Left lung (tissue), 10 donors: ENCODE measurements around the gene ZNF333. TPM values are rescaled to one million over a fixed set of nuclear protein-coding genes. Genes with fewer than 3 reads are reported as not detected.
A peak's percentile ranks its signal among the peaks of the same experiment; 100 is the strongest.

Experiments used
- ATAC-seq: fragments of 200-7000 bp; cut with Tn5 transposase; one replicate; pipeline ENCODE4 v1.9.1; 2020; ENCODE audit warnings: moderate library complexity
- DNase-seq, 4 donors: peaks; one replicate each; pipeline ENCODE4 v3.0.0-alpha.2; 2013 to 2020
- H3K27ac ChIP-seq, 2 donors: fragments of 200-600 bp; sonication (generic) in 1 of 2; one replicate each; pipeline versions ENCODE4 v1.5.0 to v1.8.0; 2020 to 2021
- H3K27me3 ChIP-seq, 2 donors: fragments of 200-600 bp; sonication (generic) in 1 of 2; one replicate each; pipeline versions ENCODE4 v1.5.0 to v1.8.0; 2020 to 2021
- H3K36me3 ChIP-seq, 2 donors: fragments of 200-600 bp; sonication (generic) in 1 of 2; one replicate each; pipeline versions ENCODE4 v1.5.0 to v1.8.0; 2020 to 2021
- H3K4me1 ChIP-seq, 2 donors: fragments of 200-600 bp; one replicate each; pipeline ENCODE4 v1.8.0; 2021
- H3K4me3 ChIP-seq, 2 donors: fragments of 200-600 bp; sonication (generic) in 1 of 2; one replicate each; pipeline versions ENCODE4 v1.5.0 to v1.8.0; 2020 to 2021; ENCODE audit warnings: mild to moderate bottlenecking in 1 of 2
- H3K9me3 ChIP-seq, 2 donors: fragments of 200-600 bp; sonication (generic) in 1 of 2; one replicate each; pipeline versions ENCODE4 v1.5.0 to v1.8.0; 2020 to 2021
- CTCF ChIP-seq, 2 donors: fragments of 200-600 bp; sonication (generic) in 1 of 2; IDR thresholded peaks; one replicate each; pipeline versions ENCODE4 v1.5.0 to v1.8.0; 2021; ENCODE audit warnings: antibody characterized with exemption in 2 of 2
- intact Hi-C, 2 donors: fragments of 100-400 bp; cut with DNase I; formaldehyde crosslinking; loops; one replicate each; pipeline versions ENCODE4 v1.11.2 to v1.14.2; 2022
- polyA plus RNA-seq, 6 donors: library from polyadenylated mRNA; unstranded; fragments of 120-200 nt; gene quantifications; one replicate each; pipeline ENCODE4 v1.2.1, GENCODE V29; 2013; ENCODE audit not compliant: insufficient read length in 6 of 6
- total RNA-seq, 2 donors: library from RNA; stranded (reverse); fragmentation: NEBNext Ultra II Directional; extraction: Animal tissue kit (Norgen Biotek cat#: 25700); gene quantifications; one replicate each; pipeline ENCODE4 v1.2.1, GENCODE V29; 2021
- donor health status: DM: no; HTN: yes; CAD: no.
- donor health status: DM: no; HTN: no; CAD: no.

Gene ZNF333
- total and polyA plus RNA-seq, 8 donors: 11.7 to 38.7 (median 35.6) TPM

DNA sequence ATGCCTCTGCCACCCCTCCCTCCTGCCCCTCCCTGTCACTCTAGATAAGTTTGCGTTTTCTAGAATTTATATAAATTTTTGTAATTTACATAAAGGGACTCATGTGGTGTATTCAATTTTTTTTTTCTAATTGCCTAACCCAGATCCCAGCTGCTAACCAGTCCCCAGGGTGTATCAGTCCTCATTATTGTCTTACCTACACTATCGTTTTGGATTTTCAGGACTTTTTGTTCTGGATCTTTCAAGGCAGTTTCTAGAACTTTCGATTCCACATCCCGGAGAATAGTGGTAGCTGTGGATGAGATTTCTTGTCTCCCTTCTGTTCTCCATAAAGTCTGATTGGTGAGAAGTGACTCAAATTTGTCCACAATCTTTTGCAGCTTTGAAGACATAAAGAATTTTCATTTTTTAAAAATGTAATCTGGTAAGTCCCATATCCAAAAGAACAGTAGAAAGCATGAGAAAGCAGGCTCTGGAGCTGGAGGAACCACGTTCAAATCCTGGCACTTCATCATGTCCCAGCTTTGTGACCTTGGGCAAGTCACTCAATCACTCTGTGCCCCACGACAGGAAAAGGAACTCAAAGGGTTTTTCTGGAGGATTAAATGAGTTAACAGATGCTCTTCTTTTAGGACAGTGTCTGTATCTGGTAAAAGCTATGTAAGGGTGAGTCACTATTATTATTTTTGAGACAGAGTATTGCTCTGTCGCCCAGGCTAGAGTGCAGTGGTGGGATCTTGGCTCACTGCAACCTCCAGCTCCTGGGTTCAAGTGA is 34.9 kb upstream of the ZNF333 start:
- H3K4me3 ChIP-seq: no peak overlapping the region
- ATAC-seq: no peak
- H3K9me3 ChIP-seq: no peaks in the 10 kb centered on the region
- peaks cover 0 to 17% of the 10 kb centered on the region in 2 donors for H3K27me3 ChIP-seq
- H3K27ac ChIP-seq: no peak overlapping the region
- no peak for TF ChIP-seq CTCF (IDR thresholded peaks at IDR 0.05)
- H3K36me3 ChIP-seq: no peaks in the 10 kb centered on the region
- no peaks in the 10 kb centered on the region for H3K4me1 ChIP-seq
- DNase-seq: no peak
- intact Hi-C loops: no loop called here

- Histone ChIP-seq H3K36me3 (no peaks in the 10 kb centered on the region), H3K4me3 (no peak overlapping the region), H3K27me3 (peaks cover 0 to 10% of the 10 kb centered on the region in 2 donors), H3K4me1 (no peaks in the 10 kb centered on the region), H3K9me3 (no peaks in the 10 kb centered on the region), H3K27ac (no peak overlapping the region)
- intact Hi-C loops: no loop called here
- no peak for ATAC-seq
- no peak for DNase-seq
- no peak for TF ChIP-seq CTCF (IDR thresholded peaks at IDR 0.05)
Observed at GRCh38 chr19:14655726-14656125, 34.1 kb upstream of the ZNF333 start.

DNA sequence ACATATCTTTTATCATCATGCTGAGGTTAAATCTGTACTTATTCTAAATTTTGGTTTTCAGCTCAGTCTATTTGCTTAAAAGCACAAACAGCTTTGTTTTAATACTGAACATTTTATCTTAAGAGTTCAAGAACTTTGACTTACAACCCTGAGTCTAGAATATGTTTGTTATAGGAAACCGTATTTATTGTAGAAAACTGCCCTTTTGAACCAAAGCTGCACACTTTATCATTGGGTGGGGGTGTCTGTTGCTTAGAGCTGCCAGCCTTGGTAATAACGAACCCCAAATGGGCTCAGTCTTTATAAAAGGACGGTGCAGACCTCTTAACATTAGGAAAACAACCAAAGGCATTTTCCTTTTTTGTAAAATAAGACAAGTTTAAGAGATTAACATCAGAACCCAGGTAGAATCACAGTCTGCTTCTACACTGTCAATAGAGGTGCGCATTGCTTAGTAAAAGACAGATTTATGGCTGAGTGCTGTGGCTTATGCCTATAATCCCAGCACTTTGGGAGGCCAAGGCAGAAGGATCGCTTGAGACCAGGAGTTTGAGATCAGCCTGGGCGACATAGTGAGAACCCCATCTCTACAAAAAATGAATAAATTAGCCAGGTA is 29.9 kb upstream of the ZNF333 start:
- H3K4me1 ChIP-seq: peaks cover 0 to 14% of the 10 kb centered on the region in 2 donors
- ATAC-seq (no peak), DNase-seq (no peak)
- H3K9me3 ChIP-seq: no peaks in the 10 kb centered on the region
- no peak overlapping the region for H3K27ac ChIP-seq
- no peak overlapping the region for H3K4me3 ChIP-seq
- intact Hi-C loops: no loop called here
- no peak for TF ChIP-seq CTCF (IDR thresholded peaks at IDR 0.05)
- no peaks in the 10 kb centered on the region for H3K36me3 ChIP-seq
- peaks cover 0 to 11% of the 10 kb centered on the region in 2 donors for H3K27me3 ChIP-seq

GRCh38 chr19:14661372-14661924 is 28.4 kb upstream of the ZNF333 start:
- intact Hi-C loops: no loop called here
- Histone ChIP-seq H3K4me1 (peaks cover 0 to 14% of the 10 kb centered on the region in 2 donors), H3K27ac (peak overlapping the region in 1 of 2 donors; percentile 48), H3K4me3 (no peak overlapping the region), H3K27me3 (peaks cover 0 to 11% of the 10 kb centered on the region in 2 donors), H3K9me3 (no peaks in the 10 kb centered on the region), H3K36me3 (no peaks in the 10 kb centered on the region)
- ATAC-seq (peak; percentile 63), DNase-seq (peak in 1 of 4 donors; percentile 35)
- no peak for TF ChIP-seq CTCF (IDR thresholded peaks at IDR 0.05)

DNA sequence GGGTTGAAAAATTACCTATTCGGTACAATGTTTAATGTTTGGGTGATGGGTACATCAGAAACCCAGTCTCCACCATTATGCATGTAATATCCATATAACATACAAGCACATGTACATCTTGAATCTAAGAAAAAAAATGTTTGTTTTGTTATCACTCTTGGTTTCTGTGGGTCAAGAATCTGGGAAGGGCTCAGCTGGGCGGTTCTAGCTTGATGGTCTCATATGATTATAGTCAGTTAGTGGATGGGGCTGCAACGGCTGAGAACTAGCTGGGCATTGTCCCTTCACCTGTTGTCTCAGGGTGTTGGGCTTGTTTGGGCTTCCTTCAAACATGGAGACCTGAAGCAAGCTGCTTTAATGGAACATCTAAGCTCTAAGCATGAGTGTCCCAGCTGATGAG is 19.9 kb upstream of the ZNF333 start:
- Histone ChIP-seq H3K27me3 (no peaks in the 10 kb centered on the region), H3K36me3 (no peaks in the 10 kb centered on the region), H3K27ac (no peak overlapping the region), H3K4me3 (no peak overlapping the region), H3K4me1 (peaks cover 0 to 28% of the 10 kb centered on the region in 2 donors), H3K9me3 (peaks cover 0 to 13% of the 10 kb centered on the region in 2 donors)
- DNase-seq (no peak), ATAC-seq (no peak)
- intact Hi-C loops: no loop called here
- no peak for TF ChIP-seq CTCF (IDR thresholded peaks at IDR 0.05)
